Stimulated activated CD8-positive, alpha-beta memory T cell treated with anti-CD3 and anti-CD28 coated beads, Interleukin-12 subunit alpha, Interleukin-12 subunit beta, amount 100 ng/mL, for 24 hours (primary cell): ENCODE measurements around the gene ARVCF.

Experiments used
- DNase-seq: peaks from one replicate; pipeline ENCODE4 v3.0.0-alpha.2; 2020; ENCODE audit errors: extremely low read depth

The ARVCF gene

DNA sequence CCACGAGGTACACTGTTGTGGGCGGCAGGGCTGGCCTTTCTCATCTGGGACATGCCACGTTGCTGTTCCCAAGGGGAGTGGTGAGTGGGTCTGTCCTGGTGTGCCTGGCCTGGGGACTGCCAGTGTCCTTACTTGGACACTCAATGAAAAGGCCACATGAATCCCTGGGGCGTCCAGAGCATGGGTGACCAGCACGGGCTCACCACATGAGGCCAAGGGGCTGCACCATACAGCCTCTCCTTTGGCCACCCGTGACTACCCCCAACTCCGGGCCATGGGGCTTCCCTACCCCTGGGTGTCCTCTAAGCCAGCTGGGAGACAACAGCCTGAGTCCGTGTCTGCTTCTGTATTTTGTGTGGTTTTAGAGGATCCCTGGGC, 54.8 kb downstream of the ARVCF start:
- no peak for DNase-seq

DNA sequence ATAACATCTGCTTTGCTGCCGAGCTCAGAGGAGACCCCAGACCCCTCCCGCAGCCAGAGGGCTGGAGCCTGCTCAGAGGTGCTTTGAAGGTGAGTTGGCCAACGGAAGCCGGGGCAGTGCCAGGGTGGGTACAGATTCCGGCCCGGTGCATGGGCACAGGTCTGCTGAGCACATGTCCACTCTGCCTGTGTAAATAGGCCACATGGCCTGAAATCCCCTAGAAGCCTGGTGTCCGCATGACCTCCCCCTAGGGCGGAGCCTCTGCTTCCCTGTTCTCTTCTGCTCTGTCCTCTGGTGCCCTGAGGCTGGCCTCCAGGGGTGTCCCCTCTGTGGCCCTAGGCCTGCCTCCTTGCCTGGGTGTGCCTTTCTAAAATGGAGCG, 55.4 kb downstream of the ARVCF start:
- DNase-seq = no peak

DNA sequence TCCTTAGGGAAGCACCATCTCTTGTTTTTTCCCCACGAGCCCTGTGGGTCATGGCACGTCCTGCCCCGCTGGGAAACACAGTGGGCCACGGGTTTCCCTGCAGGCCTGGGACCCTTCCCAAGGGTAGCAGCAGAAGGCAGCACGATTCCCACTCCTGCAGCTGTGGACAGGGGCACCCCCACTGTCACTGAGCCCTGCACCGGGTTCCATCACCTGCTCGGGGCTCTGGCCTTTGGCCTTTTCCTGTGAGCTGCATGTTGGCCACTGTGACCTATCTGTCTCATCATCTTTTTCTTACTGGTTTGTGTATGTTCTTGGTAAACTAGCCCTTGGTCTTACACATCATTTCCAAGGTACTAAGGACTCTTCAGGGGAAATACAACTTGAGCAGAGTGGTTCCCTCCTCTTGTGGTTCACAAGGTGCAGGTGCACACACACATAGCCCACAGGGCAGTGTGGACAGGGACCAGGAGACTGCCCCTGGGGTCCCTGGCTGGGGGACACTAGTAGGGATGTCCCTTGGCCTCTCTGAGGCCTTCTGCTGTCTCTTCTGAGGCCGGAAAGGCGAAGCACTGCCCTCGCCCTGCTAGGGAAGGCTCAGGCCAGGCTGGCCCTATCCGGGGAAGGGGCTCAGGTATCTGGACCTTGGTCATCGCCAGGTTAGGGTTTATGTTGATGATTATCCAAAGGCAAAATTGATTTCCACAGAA, 56.0 kb downstream of the ARVCF start:
- DNase-seq = no peak

DNA sequence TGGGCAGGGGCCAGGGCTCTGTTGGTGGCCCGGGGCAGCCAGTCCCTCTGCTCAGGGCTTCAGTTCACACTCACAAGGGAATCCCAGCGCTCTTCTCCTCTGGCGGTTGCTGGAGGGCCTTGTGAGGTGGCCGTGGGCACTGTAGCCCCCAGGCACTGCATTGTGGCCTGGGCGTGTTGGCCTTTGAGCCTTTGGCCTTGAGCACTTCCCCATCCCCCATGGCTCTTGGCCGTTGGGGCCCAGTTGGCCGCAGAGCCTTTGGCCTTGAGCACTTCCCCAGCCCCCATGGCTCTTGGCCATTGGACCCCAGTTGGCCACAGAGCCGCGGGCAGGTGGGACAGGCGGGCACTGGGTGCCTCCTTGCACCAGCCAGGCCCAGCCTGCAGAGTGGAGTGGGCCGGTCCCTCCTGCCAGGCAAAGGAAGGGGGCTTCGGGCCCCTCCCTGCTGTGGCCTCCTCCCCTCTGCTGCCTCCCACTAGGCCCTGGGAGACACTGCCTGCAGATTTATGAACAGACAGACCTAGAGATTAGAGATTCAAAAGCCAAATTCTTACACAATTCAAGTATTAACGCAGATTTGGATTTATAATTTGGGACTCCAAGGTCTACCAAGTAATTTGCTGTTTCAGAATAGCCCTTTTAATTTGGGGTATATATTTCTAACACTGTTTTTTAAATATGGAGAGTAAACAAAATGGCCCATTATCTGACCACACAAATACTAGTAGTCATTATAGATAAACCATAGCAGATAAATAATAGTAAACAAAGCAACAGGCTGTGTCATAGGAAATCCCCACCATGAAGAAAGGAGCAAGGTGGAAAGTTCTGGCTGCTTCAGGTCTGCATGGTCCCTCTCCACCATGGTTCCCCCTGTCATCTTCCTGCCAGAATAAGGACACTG, 56.8 kb downstream of the ARVCF start:
- DNase-seq = no peak

DNA sequence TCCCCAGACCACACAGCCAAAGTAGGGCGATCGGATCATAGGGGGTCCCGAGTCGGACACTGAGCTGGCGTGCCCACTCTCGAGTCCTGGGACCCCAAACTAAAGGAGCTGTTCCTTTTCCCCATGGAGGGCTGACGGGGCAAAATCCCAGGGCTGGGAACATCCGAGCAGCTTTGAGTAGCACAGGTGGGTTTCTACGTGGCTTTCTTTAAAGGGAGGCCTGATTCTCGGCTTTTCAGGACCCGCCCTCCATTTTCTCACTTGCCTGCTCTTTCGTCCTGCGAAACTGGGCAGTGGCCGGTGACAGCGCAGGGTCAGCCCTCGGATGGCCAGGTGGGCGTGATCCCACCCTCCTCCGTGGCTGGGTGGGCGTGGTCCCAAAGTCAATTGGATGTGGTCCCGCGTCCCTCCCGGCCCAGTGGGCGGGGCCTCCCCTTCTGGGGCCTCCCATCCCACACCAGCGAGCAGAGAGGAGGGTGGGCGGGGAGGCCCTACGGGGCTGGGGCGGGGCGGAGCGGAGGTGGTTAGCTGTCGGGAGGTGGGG, 57.5 kb downstream of the ARVCF start:
- DNase-seq = no peak

DNA sequence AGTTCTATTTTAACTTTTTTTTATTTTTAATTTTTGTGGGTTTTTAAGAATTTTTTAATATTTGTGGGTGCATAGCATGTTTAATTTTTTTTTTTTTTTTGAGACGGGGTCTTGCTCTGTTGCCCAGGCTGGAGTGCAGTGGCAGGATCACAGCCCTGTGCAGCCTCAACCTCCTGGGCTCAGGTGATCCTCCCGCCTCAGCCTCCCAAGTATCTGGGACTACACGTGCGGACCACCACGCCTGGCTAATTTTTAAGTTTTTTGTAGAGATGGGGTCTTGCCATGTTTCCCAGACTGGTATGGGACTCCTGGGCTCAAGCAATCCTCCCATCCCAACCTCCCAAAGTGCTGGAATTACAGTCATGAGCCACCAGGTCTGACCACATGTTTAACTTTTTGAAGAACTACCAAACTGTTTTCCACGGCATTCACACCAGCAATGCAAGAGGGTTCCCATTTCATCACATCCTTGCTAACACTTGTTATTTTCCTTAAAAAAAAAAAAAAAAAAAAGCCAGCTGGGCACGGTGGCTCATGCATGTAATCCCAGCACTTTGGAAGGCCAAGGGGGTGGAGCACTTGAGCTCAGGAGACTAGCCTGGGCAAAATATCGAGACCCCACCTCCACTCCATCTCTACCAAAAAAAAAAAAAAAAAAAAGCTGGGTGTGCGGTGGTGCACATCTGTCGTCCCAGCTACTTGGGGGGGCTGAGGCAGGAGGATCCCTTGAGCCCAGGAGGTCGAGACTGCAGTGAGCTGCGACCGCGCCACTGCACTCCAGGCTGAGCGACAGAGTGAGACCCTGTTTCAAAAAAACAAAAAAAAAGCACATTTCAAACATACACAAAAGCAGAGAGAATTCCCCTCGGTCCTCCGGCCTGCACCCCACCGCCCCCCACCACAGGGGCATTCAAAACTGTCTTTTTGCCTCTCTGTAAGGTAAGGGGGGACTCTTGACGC, 58.3 kb downstream of the ARVCF start:
- DNase-seq = no peak

DNA sequence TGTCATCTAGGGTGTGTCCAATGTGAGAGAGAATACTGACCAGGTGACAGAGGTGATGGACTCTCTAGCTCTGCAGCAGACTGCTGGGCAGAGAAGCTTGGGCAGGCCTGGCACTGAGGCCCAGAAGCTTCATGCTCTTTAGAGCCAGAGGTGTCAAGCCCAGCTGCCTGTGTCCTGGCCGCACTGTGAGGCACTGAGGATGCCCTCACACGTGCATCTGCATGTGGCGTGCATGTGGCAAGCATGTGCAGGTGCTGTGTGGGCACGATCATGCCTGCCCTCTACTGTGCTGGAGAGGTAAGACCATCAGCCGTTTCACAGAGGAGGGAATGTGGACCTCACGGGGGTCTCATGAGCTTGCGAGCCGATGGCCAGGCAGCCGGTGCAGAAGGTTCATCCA, 59.2 kb downstream of the ARVCF start:
- DNase-seq = no peak

DNA sequence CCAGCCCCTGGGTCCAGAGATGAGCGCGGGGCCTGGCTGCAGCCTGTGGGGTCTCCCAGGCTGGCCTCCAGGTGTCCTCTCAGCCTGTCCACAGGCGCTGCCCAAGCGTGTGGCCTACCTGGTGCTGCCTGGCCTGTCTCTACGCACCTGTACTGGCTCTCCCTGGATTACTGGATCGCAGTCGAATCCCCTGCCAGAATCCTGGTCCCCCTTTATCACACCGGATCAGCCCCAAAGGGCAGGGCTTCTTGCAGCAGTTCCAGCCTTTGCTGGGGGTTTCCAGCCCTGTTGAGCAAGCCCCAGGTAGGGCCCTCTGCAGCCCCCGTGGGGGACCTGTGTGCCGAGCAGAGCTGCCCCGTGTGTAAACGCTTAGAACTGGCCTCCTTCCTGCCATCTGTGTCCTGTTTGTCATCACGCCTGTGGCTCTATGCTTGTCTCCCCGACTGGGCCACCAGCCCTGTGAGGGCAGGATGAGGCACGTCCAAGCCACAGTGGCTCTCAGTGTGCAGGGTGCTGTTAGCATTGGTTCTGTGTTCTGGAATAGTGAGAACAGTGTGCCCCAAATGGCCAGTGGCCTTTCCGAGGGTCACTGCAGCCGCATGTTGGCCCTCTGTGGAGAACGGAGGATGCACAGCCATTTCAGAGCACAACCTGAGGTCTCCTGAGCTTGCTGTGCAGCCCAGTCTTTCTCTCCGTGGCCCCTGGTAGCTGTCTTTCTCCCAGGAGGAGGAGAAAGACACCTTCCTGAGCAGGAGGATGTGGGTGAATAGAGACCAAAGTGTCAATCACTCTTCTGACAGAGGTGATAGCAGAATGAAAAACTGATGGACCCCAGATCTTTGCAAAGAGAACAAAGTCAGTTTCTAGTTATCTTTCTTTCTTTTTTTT, 61.1 kb downstream of the ARVCF start:
- no peak for DNase-seq

DNA sequence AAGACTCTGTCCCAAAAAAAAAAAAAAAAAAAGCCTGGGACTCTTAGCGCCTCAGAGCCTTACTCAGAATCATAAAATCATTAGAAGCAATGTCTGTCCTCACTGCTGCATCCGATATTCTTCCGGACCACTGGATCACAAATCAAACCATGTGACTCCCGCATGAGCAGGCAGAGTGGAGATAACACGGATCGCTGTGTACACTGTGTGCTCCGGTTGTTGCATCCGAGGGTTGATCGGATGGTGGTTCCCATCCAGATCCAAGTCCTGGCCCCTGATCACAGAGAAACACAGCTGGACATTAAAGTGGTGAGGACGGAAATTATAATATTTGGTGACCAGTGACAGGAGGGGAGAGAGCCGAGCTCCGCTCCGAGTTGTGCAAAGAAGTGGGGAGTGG, 65.3 kb downstream of the ARVCF start:
- no peak for DNase-seq

DNA sequence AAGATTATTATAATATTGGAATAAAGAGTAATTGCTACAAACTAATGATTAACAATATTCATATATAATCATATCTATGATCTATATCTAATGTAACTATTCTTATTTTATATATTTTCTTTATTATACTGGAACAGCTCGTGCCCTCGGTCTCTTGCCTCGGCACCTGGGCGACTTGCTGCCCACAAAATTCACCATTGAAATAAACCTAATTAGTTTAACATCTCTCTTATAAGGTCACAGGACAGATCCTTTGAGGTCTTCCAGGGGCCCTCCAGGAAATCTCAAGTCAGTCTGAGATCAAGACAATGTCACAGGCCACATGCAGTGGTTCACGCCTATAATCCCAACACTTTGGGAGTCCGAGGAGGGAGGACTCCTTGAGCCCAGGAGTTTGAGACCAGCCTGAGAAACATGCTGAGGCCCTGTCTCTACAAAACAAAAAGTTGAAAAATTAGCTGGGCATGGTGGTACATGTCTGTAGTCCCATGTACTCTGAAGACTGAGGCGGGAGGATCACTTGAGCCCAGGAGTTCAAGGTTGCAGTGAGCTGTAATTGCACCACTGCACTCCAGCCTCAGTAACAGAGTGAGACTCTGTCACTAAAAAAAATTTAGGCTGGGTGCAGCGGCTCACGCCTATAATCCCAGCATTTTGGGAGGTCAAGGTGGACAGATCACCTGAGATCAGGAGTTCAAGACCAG, 68.4 kb downstream of the ARVCF start:
- no peak for DNase-seq

DNA sequence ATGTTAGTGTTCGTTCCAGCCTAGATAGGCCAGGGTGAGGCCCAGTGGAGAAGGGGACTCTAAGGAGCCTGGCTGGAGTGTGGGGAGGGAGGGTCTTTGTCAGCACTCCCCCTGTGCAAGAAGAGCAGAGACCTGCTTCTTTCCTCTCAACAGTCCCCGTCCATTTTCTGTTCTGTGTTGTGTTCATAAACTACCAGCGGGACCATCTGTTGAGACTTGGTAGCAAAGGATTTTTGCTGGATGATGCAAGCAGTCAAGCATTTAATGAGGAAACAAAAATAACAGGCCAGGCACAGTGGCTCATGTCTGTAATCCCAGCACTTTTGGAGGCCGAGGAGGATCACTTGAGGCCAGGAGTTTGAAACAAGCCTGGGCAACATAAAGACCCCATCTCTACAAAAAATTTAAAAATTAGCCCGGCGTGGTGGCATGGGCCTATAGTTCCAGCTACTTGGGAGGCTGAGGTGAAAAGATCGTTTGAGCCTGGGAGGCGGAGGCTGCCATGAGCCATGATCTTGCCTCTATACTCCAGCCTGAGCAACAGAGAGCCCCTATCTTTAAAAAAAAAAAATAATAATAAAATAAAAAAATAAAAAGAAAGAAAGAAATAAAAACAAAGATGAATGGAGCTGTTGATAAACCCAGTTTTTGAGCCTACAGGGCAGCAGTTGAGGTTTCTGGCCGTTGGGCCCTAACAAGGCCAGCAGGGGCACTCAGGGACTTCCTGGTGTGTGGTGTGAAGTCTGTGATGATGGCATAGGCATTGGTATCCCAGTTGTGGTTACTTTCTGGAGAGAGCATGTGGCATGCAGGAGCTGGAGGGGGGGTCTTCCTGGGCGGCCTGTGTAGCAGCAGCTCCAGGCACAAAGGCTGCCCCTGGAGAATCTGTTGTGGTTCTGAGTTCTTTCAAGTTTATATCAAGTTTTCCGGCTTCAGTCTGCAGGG, 73.3 kb downstream of the ARVCF start:
- no peak for DNase-seq

DNA sequence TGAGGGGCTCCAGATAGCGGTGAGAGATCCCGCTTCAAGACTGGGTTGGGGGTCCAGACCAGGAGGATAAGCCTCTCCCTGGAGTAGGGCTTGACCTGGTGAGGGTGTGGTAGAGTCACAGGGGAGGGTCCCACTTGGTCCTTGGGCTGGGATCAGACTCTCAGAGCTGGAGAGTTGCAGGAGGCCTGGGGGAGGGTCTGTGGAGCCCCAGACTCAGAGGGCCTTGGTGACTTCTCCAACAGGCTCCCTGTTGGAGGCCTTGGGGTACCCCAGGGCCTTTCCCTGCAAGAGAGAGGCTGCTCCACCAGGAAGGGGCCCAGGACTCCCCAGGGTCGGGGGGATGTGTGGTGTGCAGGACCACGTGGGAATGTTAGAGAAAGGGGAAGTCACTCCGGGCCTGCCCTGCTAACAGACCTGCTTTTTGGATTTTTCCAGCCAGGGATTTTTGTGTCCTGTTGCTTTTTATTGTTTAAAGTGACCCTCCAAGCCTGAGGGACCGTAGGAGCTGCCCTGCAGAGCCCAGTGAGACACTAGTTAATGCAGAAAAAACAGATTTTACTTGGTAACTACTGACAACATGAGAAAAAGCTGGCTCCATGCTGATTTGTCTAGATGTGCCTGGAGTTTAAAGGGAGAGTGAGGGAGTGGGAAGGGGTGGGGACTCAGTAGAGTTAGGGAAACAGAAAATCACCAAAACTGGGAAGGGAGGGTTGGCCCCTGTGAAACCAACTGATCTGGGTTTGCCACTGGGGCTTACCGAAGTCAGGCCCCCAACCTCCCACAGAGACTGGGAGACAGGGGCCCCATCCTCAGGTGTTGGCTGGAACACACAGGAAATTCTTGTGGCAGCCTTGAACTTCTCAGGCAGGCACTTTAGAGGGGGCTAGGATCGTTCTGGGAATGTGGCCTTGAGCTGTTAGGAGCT, 74.2 kb downstream of the ARVCF start:
- no peak for DNase-seq

DNA sequence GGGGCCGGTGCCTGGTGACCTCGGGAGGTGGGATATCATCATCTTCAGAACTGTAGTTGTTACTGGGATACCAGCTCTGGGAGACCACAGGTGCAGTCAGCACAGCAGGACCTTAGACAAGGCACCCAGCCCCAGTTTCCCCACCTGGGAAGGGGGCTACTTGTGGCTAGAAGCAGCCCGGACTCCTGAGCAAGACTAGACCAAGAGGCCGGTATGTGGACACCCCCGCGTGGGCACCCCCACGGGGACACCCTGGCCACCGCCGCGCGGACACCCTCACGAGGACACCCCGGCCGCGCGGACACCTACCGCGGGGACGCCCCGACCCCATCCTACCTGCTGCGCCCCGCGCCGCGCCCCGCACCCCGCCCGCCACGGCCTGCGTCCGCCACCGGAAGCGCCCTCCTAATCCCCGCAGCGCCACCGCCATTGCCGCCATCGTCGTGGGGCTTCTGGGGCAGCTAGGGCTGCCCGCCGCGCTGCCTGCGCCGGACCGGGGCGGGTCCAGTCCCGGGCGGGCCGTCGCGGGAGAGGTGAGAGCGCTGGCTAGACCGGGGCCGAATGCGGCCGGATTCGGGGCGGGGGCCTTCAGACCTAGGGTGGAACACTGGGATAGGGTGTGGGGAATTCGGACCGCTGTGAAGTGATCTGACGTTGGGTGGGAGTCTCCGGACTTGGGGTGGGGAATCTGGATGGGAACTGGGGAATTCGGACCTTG, 75.1 kb downstream of the ARVCF start, which contains the start of the genes COMT and TXNRD2:
COMT (plus strand) TSS at position 408 of the 718 bp plus-strand sequence. CDS start 20,755 bp downstream, outside the sequence.
TXNRD2 (minus strand) TSS at position 454 of the 718 bp plus-strand sequence; CDS start at position 439, 15 bp downstream.
- peak; percentile 45 for DNase-seq

DNA sequence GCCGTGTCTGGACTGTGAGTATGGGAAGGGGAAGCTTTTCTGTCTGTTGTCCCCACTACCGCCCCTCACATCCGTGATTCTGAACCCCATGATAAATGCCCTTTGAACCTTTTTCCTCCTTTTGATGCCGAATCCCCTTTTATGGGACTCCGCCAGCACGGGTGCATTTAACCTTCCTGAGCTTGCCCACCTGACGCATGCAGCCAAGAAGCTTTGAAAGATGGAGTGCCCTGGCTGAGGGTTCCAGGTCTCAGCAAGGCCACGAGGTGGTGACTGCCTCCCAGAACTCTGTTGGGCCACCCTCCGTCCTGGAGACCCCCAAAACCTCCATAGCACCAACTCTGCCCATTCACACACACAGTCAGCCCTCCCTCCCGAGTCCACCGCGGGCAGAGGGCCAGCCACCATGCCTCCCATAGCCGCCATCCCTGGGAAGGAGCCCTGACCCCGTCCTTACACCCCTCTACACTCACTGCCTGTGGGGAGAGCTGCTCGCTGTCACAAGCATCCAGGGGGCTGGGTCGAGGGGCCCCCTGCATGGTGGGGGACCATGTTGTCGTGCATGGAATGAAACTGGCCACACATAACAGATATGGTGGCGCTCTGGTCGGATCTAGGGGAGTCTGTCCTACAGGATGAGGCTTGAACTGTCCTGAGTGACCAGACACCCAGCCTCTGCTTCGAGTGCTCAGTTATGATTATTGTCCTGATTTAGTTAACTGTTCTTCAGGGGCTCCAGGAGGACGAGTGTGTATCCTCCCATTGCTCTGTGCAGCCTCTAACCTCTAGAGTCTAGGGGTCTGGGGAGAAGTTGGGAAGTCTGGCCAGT, 75.9 kb downstream of the ARVCF start:
- DNase-seq = no peak

DNA sequence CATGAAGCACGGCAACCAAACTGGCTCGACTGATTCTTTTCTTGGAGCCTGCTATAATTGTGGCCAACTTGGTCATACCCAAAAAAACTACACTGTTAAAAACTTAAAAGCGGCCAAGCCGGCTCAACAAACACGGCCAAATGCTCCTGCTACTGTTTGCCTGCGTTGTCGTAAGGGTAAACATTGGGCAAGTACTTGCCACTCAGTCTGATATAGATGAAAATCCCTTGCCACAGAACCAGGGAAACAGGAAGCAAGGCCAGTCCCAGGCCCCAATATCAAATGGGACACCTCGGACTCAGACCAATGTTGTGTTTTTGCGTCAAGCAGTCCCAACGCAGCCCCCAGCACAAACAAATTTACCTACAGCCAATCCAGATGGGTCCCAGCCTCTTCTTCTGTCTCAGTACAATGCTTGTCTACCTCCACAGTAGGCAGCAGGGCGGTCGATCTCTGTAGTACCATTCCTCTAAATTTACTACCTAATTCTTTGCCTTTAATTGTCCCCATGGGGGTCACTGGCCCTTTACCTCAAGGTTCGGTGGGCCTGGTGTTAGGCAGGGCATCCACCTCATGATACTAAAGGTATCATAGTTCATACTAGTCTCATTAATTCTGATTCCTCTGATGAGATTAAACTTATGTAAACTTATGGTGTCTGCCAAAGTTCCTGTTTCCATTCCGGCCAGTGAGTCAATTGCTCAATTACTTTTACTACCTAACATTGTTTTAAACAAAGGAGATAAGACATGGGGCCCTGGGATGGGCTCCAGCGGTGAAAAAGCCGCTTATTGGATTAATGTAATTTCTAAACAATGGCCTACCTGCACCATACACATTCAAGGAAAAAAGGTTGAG, 78.8 kb downstream of the ARVCF start:
- DNase-seq = no peak
